Upper lobe of left lung (tissue), 4 donors: ENCODE measurements around the gene SFT2D2.

ENCODE experiments used
- CTCF ChIP-seq, 6 experiments: fragments of 450-650 bp in 4 of 6; fragments of 200-600 bp in 2 of 6; sonication (generic) in 2 of 6; IDR thresholded peaks; one replicate each; pipeline ENCODE4 v1.5.1; 2016 to 2019; ENCODE audit warnings: antibody characterized with exemption in 6 of 6
- POLR2A ChIP-seq, 4 donors: fragments of 450-650 bp; IDR thresholded peaks; one replicate each; pipeline ENCODE4 v1.5.1; 2016 to 2017; ENCODE audit warnings: antibody characterized with exemption in 4 of 4, mild to moderate bottlenecking in 2 of 4

GRCh38 chr1:168221275-168221674 is 4.5 kb upstream of the SFT2D2 start:
- TF ChIP-seq CTCF (IDR thresholded peaks at IDR 0.05), result no peak
- TF ChIP-seq POLR2A (IDR thresholded peaks at IDR 0.05), result no peak
